ENCODE measurements around the gene SLC26A1. TPM values are rescaled to one million over a fixed set of nuclear protein-coding genes. Genes with fewer than 3 reads are reported as not detected.

Gene SLC26A1
- total RNA-seq, 1 donor from 2014 or later: 0.24 TPM

Other genes starting within 250 kb of the SLC26A1 start
- 0.57 and 1.2 TPM in 2 replicates for gene CPLX1, start 167.3 kb downstream of the SLC26A1 start, total RNA-seq
- gene GAK, start 61.1 kb downstream of the SLC26A1 start, total RNA-seq: 46.1 and 56.3 TPM in 2 replicates
- 30.9 and 52.7 TPM in 2 replicates for gene TMEM175, start 60.9 kb downstream of the SLC26A1 start, total RNA-seq
- gene DGKQ, start 19.8 kb downstream of the SLC26A1 start, total RNA-seq: 10.2 and 12.5 TPM in 2 replicates
- 27.6 and 30.9 TPM in 2 replicates for gene IDUA, start 6.4 kb downstream of the SLC26A1 start, total RNA-seq
- gene FGFRL1, start 18.2 kb upstream of the SLC26A1 start, total RNA-seq: 20.5 and 22.5 TPM in 2 replicates
- not detected in 2 replicates for gene RNF212, start 120.2 kb upstream of the SLC26A1 start, total RNA-seq
- gene SPON2, start 179.2 kb upstream of the SLC26A1 start, total RNA-seq: 0.47 and 3.7 TPM in 2 replicates

Measured in myocyte (in vitro differentiated cells).